H9 (cell line): ENCODE results near the gene TMEM81. TPM values are rescaled to one million over a fixed set of nuclear protein-coding genes. Genes with fewer than 3 reads are reported as not detected.

Source experiments
- DNase-seq: peaks from one replicate; pipeline ENCODE4 v3.0.0-alpha.2; 2017
- H2AFZ ChIP-seq: one replicate; pipeline ENCODE4 v1.6.1; 2013; ENCODE audit warnings: mild to moderate bottlenecking, low read length, control low read depth, moderate library complexity
- H2AK5ac ChIP-seq: 2 replicates; pipeline ENCODE4 v1.6.1; 2013; ENCODE audit warnings: low read length, control low read depth, mixed read lengths; ENCODE audit not compliant: insufficient read length
- H2BK120ac ChIP-seq: one replicate; pipeline ENCODE4 v1.6.1; 2013; ENCODE audit warnings: low read depth, mild to moderate bottlenecking, low read length, control low read depth, inconsistent platforms; ENCODE audit not compliant: poor library complexity, severe bottlenecking
- H2BK12ac ChIP-seq: 2 replicates; pipeline ENCODE4 v1.6.1; 2013; ENCODE audit warnings: low read length, control low read depth, mixed read lengths, low read depth; ENCODE audit not compliant: insufficient read length
- H2BK15ac ChIP-seq: 2 replicates; pipeline ENCODE4 v1.6.1; 2013; ENCODE audit warnings: low read depth, low read length, control low read depth
- H2BK20ac ChIP-seq: one replicate; pipeline ENCODE4 v1.6.1; 2013; ENCODE audit warnings: low read depth, mild to moderate bottlenecking, low read length, control low read depth, inconsistent platforms; ENCODE audit not compliant: poor library complexity, severe bottlenecking
- H2BK5ac ChIP-seq: 2 replicates; pipeline ENCODE4 v1.6.1; 2013; ENCODE audit warnings: low read length, control low read depth, mixed read lengths; ENCODE audit not compliant: insufficient read length
- H3K14ac ChIP-seq: 2 replicates; pipeline ENCODE4 v1.6.1; 2013; ENCODE audit warnings: low read length, control low read depth; ENCODE audit not compliant: insufficient read depth
- H3K18ac ChIP-seq: 2 replicates; pipeline ENCODE4 v1.6.1; 2013; ENCODE audit warnings: low read depth, mild to moderate bottlenecking, mixed read lengths, low read length, control low read depth; ENCODE audit not compliant: insufficient read length
- H3K23ac ChIP-seq: 2 replicates; pipeline ENCODE4 v1.6.1; 2013; ENCODE audit warnings: low read length, control low read depth, mixed read lengths, low read depth; ENCODE audit not compliant: insufficient read length
- H3K23me2 ChIP-seq: 2 replicates; pipeline ENCODE4 v1.6.1; 2013; ENCODE audit warnings: low read depth, mild to moderate bottlenecking, mixed read lengths, low read length, control low read depth; ENCODE audit not compliant: insufficient read length, poor library complexity, severe bottlenecking
- H3K27ac ChIP-seq: 2 replicates; pipeline ENCODE4 v1.5.1; 2013; ENCODE audit warnings: low read length, control low read depth, mixed read lengths, low read depth; ENCODE audit not compliant: insufficient read length
- H3K27me3 ChIP-seq: 2 replicates; pipeline ENCODE4 v1.6.1; 2013; ENCODE audit warnings: low read length, control low read depth, inconsistent platforms; ENCODE audit not compliant: insufficient read depth
- H3K4ac ChIP-seq: 2 replicates; pipeline ENCODE4 v1.6.1; 2013; ENCODE audit warnings: low read depth, mild to moderate bottlenecking, control low read depth, inconsistent platforms, low read length, moderate library complexity
- H3K4me1 ChIP-seq: 2 replicates; pipeline ENCODE4 v1.6.1; 2013; ENCODE audit warnings: low read length, control low read depth, inconsistent platforms; ENCODE audit not compliant: insufficient read depth
- H3K4me2 ChIP-seq: 2 replicates; pipeline ENCODE4 v1.6.1; 2013; ENCODE audit warnings: low read length, control low read depth, mixed read lengths; ENCODE audit not compliant: insufficient read length, insufficient read depth
- H3K56ac ChIP-seq: 2 replicates; pipeline ENCODE4 v1.6.1; 2013; ENCODE audit warnings: low read depth, mild to moderate bottlenecking, mixed read lengths, low read length, control low read depth; ENCODE audit not compliant: insufficient read length
- H3K79me1 ChIP-seq: 2 replicates; pipeline ENCODE4 v1.6.1; 2013; ENCODE audit warnings: low read depth, mild to moderate bottlenecking, moderate library complexity, low read length, control low read depth, inconsistent platforms; ENCODE audit not compliant: insufficient read depth, poor library complexity, severe bottlenecking
- H3K79me2 ChIP-seq: 2 replicates; pipeline ENCODE4 v1.6.1; 2013; ENCODE audit warnings: low read length, control low read depth, inconsistent platforms; ENCODE audit not compliant: insufficient read depth
- H3K9ac ChIP-seq: 2 replicates; pipeline ENCODE4 v1.6.1; 2013; ENCODE audit warnings: low read length, control low read depth, mixed read lengths; ENCODE audit not compliant: insufficient read length; ENCODE audit errors: extremely low read depth
- H3K9me3 ChIP-seq: one replicate; pipeline ENCODE4 v1.6.1; 2013; ENCODE audit warnings: low read depth, low read length, inconsistent platforms; ENCODE audit not compliant: control insufficient read depth
- H3T11ph ChIP-seq: one replicate; pipeline ENCODE4 v1.6.1; 2013; ENCODE audit warnings: mild to moderate bottlenecking, low read length, control low read depth, inconsistent platforms
- H4K20me1 ChIP-seq: one replicate; pipeline ENCODE4 v1.6.1; 2013; ENCODE audit not compliant: control insufficient read depth, insufficient read length, insufficient read depth
- H4K5ac ChIP-seq: 2 replicates; pipeline ENCODE4 v1.6.1; 2013; ENCODE audit warnings: low read depth, mild to moderate bottlenecking, mixed read lengths, low read length, control low read depth; ENCODE audit not compliant: insufficient read length
- H4K8ac ChIP-seq: replicated peaks from 2 replicates; pipeline ENCODE4 v1.6.1; 2013; ENCODE audit warnings: low read length, control low read depth, mixed read lengths, low read depth; ENCODE audit not compliant: insufficient read length
- H4K91ac ChIP-seq: 2 replicates; pipeline ENCODE4 v1.6.1; 2013; ENCODE audit warnings: low read depth, mild to moderate bottlenecking, moderate library complexity, mixed read lengths, low read length, control low read depth; ENCODE audit not compliant: insufficient read length
- H3K27ac Mint-ChIP-seq, 3 experiments: 2 replicates in 2 of 3; 3 replicates in 1 of 3; pipeline ENCODE4 v1.8.0; 2020 to 2021; ENCODE audit warnings: mixed read lengths in 3 of 3, mild to moderate bottlenecking in 1 of 3, moderate library complexity in 1 of 3
- H3K27me3 Mint-ChIP-seq: 2 replicates; pipeline ENCODE4 v1.8.0; 2021; ENCODE audit warnings: low read depth, mild to moderate bottlenecking, moderate library complexity, mixed read lengths
- H3K36me3 Mint-ChIP-seq, 3 experiments: 2 replicates in 2 of 3; 3 replicates in 1 of 3; pipeline ENCODE4 v1.8.0; 2020 to 2021; ENCODE audit warnings: low read depth in 3 of 3, mixed read lengths in 3 of 3; ENCODE audit not compliant: insufficient read depth in 1 of 3
- H3K4me1 Mint-ChIP-seq, 2 experiments: 2 replicates each; pipeline ENCODE4 v1.8.0; 2020; ENCODE audit warnings: mixed read lengths in 2 of 2
- H3K4me3 Mint-ChIP-seq, 2 experiments: 2 replicates in 1 of 2; 3 replicates in 1 of 2; pipeline ENCODE4 v1.8.0; 2020 to 2021; ENCODE audit warnings: mild to moderate bottlenecking in 2 of 2, mixed read lengths in 2 of 2, moderate library complexity in 1 of 2
- H3K9me3 Mint-ChIP-seq, 2 experiments: 2 replicates in 1 of 2; 3 replicates in 1 of 2; pipeline ENCODE4 v1.8.0; 2020; ENCODE audit warnings: mild to moderate bottlenecking in 2 of 2, mixed read lengths in 2 of 2, moderate library complexity in 1 of 2
- CTCF ChIP-seq: fragments of 200-600 bp; sonication (generic); conservative IDR thresholded peaks from 3 replicates; pipeline ENCODE4 v1.8.0; 2021; ENCODE audit warnings: antibody characterized with exemption, mild to moderate bottlenecking
- WGBS: extraction: QIAGEN DNeasy Blood & Tissue Kit; methylation state at CpG from one replicate; pipeline ENCODE4 v1.1.7; 2013; ENCODE audit warnings: missing lambda C conversion rate, low lambda C conversion rate, mixed read lengths; ENCODE audit not compliant: insufficient read length; ENCODE audit errors: extremely low coverage; 5-methylcytosine and 5-hydroxymethylcytosine counted together
- total RNA-seq: library from RNA; stranded (reverse); gene quantifications from 2 replicates; pipeline ENCODE4 v1.2.1, GENCODE V29; 2021

Gene TMEM81
- total RNA-seq, 1 experiment from 2014 or later, result 3.0 TPM

GRCh38 chr1:205088341-205088740 is 4.1 kb upstream of the TMEM81 start:
- no peak overlapping the region for H3K14ac ChIP-seq
- H3K4me1 ChIP-seq, result no peaks in the 10 kb centered on the region
- no peak overlapping the region for H3K4me2 ChIP-seq
- no peak overlapping the region for H4K8ac ChIP-seq
- no peaks in the 10 kb centered on the region for H3K79me2 ChIP-seq
- H4K5ac ChIP-seq, result no peak overlapping the region
- no peak overlapping the region for H3K4ac ChIP-seq
- no peaks in the 10 kb centered on the region for H3K23me2 ChIP-seq
- no peak overlapping the region for H3K9ac ChIP-seq
- H2BK15ac ChIP-seq, result no peak overlapping the region
- no peaks in the 10 kb centered on the region for H3K4me1 Mint-ChIP-seq
- H4K20me1 ChIP-seq, result no peaks in the 10 kb centered on the region
- DNase-seq, result no peak
- no peak overlapping the region for H2AFZ ChIP-seq
- H3K27me3 ChIP-seq, result no peaks in the 10 kb centered on the region
- no peak overlapping the region for H2BK12ac ChIP-seq
- H3K4me3 Mint-ChIP-seq, result no peak overlapping the region
- H2AK5ac ChIP-seq, result no peak overlapping the region
- H3K36me3 Mint-ChIP-seq, result peaks cover 10 to 71% (median 49%) of the 10 kb centered on the region in 3 experiments; a peak in 6 of 7 replicates
- no peaks in the 10 kb centered on the region for H3K27me3 Mint-ChIP-seq
- no peaks in the 10 kb centered on the region for H3K79me1 ChIP-seq
- H4K91ac ChIP-seq, result no peak overlapping the region
- H3T11ph ChIP-seq, result no peak overlapping the region
- H3K9me3 Mint-ChIP-seq, result no peaks in the 10 kb centered on the region
- TF ChIP-seq CTCF, result no peak
- no peak overlapping the region for H2BK120ac ChIP-seq
- no peaks in the 10 kb centered on the region for H3K9me3 ChIP-seq
- H3K23ac ChIP-seq, result no peak overlapping the region
- no peak overlapping the region for H3K18ac ChIP-seq
- H2BK20ac ChIP-seq, result no peak overlapping the region
- no peak overlapping the region for H3K27ac ChIP-seq
- H2BK5ac ChIP-seq, result no peak overlapping the region
- H3K27ac Mint-ChIP-seq, result no peak overlapping the region
- H3K56ac ChIP-seq, result no peak overlapping the region
- no CpG with 5 or more reads among the region's 3 CpGs for WGBS
